Left lobe of liver (tissue), 2 donors: Measurements from ENCODE around the gene RNF181. TPM values are rescaled to one million over a fixed set of nuclear protein-coding genes. Genes with fewer than 3 reads are reported as not detected.
"Not testable (repeated sequence)": the region's sequence is repeated elsewhere in the genome, so short reads cannot be mapped to it uniquely, and the experiment has no call there.

ENCODE experiments used
- ATAC-seq: fragments of 200-7000 bp; cut with Tn5 transposase; one replicate; pipeline ENCODE4 v1.9.1; 2020; ENCODE audit warnings: mild to moderate bottlenecking, moderate library complexity
- DNase-seq: peaks from one replicate; pipeline ENCODE4 v3.0.0-alpha.2; 2020; ENCODE audit warnings: low spot score
- total RNA-seq: library from RNA; stranded (reverse); gene quantifications from one replicate; pipeline ENCODE4 v1.2.1, GENCODE V29; 2021
- donor health status: DM: no; HTN: no; CAD: no; lungs with moderate emphysema.
- donor health status: DM: no; HTN: yes; CAD: no.

Gene RNF181
- 52.8 TPM for total RNA-seq

GRCh38 chr2:85595301-85596025 is at the start of gene RNF181:
Gene RNF181 (plus strand): TSS chr2:85595745. CDS start chr2:85595764, 19 bp downstream.
- ATAC-seq = peak; percentile 92
- peak; percentile 97 for DNase-seq

GRCh38 chr2:85545780-85546240 is 49.7 kb upstream of the RNF181 start:
- ATAC-seq (peak; percentile 9), DNase-seq (no peak)

- ATAC-seq (peak; percentile 3), DNase-seq (no peak)
These were observed 48.3 kb upstream of the RNF181 start for GRCh38 chr2:85547089-85547858.

DNA sequence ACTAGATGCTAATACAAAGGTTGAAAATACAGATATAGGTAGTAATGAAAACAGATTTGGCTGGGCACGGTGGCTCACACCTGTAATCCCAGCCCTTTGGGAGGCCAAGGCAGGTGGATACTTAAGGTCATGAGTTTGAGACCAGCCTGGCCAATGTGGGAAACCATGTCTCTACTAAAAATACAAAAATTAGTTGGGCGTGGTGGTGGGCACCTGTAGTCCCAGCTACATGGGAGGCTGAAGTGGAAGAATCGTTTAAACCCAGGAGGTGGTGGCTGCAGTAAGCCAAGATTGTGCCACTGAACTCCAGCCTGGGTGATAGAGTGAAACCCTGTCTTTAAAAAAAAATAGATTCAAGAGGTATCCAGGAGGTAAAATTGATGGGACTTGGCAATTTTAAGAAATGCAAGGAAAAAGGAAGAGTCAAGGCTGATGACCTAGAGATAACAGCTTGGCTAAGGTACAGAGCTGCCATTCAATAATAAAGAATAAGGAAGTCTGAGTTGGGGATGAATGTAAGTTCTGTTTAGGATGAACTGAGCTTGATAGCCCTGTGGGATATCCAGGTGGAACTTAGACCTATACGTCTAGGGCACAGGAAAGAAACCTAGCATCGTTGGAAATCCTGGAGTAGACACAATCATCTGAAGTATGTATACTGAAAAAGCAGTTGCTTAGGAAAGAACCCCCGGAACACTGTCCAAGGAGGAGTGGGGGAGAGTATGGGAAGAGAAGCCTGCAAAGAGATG is 47.5 kb upstream of the RNF181 start:
- no peak for ATAC-seq
- no peak for DNase-seq

- DNase-seq = no peak
- ATAC-seq = no peak
These were observed 47.0 kb upstream of the RNF181 start for GRCh38 chr2:85548608-85548900.

- ATAC-seq (no peak), DNase-seq (no peak)
These were observed 46.5 kb upstream of the RNF181 start for GRCh38 chr2:85549095-85549494.

- no peak for DNase-seq
- ATAC-seq = no peak
These were observed 45.7 kb upstream of the RNF181 start for GRCh38 chr2:85549826-85550225.

DNA sequence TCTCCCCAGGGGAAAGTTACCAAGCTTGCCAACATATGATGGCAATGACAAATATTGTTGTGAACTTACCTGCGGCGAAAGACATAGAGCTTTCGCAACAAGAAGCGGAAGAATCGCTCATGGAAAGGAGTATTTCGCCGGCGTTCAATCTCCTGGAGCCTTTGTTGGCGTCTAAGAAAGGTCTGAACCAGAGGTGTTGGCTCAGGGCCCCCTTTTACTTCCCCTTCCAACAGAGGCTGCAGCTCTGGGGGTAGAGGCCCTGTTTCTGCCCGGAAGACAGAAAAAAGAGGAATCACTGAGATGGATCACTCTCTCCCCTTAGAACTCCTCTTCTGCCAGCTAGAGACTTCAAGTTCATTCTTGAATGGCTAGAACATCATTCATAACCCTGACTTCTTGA is 45.1 kb upstream of the RNF181 start:
- no peak for DNase-seq
- no peak for ATAC-seq

- ATAC-seq = peak; percentile 83
- DNase-seq = peak; percentile 80
These were observed 43.6 kb upstream of the RNF181 start for GRCh38 chr2:85551698-85552678.

DNA sequence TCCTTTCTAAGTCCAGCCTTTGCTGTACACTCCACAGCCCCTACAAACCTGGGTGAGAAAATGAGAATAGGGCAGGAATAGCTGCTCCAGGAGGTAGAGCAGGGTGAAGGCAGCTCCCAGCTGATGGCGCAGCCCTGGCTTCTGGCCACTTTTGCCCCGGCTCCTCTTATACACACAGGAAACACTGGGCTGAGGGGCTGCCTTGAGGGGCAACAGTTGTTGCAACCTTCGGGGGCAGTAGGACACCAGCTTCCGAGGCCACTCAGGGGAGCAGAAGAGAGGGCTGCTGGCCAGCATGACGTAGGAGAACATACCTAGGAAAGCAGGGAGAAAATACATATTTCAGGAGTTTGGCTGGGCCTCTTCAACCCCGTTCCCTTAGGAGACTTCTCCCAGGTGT is 42.4 kb upstream of the RNF181 start:
- ATAC-seq = no peak

GRCh38 chr2:85554980-85555612 is 40.4 kb upstream of the RNF181 start:
- ATAC-seq (no peak), DNase-seq (no peak)

More for the DNA sequence above, 42.4 kb upstream of the RNF181 start:
- DNase-seq = no peak

- no peak for DNase-seq
- ATAC-seq = no peak
These were observed 38.4 kb upstream of the RNF181 start for GRCh38 chr2:85557130-85557529.

DNA sequence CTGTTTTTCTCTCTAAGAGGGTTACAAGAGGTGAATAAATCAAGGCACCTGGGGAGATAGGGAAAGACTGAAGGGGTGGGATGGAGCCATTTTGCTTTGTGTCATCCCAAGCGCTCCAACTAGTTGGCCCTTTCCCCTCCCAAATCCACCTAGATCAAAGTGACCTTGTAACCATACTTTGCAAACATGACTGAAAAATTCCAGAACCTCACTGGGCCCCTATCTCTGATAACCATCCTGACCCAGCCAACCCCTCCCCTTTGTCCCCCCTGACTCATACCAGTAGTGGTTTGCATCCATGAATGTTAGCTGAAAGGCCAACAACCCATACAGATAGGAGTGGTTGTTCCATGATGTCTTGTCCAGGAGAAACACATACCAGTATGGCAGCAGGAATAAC is 37.4 kb upstream of the RNF181 start:
- ATAC-seq = no peak

GRCh38 chr2:85560403-85560726 is 35.2 kb upstream of the RNF181 start:
- not testable (repeated sequence) for ATAC-seq, DNase-seq

More for the DNA sequence above, 37.4 kb upstream of the RNF181 start:
- DNase-seq = no peak

DNA sequence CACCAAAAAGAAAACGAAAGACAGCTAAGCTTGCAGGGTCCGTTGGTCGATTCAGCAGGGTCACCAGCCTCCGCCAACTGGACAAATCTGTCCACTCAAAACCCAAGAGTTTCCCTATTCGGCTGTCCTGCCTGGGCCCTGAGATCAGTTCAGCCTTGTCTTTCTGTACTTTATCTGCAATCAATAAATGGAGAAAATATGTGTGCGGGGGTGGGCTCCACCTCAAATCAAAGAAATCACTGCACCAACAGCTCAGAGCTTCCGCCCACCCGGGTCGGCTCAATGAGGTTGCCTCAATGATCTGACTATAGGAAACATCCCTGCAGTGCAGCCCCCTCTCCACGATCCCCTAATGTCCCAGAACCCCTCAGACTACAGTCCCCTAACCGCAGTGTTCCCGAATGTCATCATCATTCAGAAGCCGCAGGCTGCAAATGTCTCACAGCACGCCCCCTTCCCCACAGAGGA is 34.7 kb upstream of the RNF181 start:
- DNase-seq (no peak), ATAC-seq (peak; percentile 1)

GRCh38 chr2:85561280-85562212 is 34.0 kb upstream of the RNF181 start, which contains the start of gene GGCX:
Gene GGCX (minus strand): TSS chr2:85561493. CDS start chr2:85561428, 65 bp downstream.
- ATAC-seq = peak; percentile 86
- DNase-seq = peak; percentile 98

DNA sequence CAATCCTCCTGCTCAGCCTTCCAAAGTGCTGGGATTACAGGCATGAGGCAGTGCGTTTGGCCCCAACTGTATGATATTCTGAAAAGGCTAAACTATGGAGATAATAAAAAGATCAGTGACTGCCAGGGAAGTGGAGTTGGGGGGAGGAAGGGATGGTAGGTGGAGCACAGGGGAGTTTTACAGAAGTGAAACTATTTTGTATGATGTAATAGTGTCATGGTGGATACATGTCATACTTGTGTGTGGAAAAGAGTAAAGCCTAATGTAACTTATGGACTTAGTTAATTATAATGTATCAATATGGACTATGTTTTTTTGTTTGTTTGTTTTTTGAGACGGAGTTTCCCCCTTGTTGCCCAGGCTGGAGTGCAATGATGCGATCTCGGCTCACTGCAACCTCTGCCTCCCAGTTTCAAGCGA is 31.4 kb upstream of the RNF181 start:
- ATAC-seq (no peak), DNase-seq (no peak)

GRCh38 chr2:85566265-85566664 is 29.3 kb upstream of the RNF181 start:
- ATAC-seq (no peak), DNase-seq (no peak)

DNA sequence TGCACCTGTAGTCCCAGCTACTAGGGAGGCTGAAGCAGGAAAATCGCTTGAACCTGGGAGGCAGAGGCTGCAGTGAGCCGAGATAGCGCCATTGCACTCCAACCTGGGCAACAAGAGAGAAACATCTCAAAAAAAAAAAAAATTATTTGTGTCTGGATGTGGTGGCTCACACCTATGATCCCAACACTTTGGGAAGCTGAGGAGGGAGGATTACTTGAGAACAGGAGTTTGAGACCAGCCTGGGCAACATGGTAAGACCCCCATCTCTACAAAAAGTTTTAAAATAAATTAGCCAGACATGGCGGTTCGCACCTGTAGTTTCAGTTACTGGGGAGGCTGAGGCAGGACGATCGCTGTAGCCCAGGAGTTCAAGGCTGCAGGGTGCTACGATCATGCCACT is 19.8 kb upstream of the RNF181 start:
- DNase-seq (no peak), ATAC-seq (no peak)
